NCI-H1417 treated with DMSO at 0.1 percent for 48 hours (cell line): Measurements from ENCODE around the gene FAM168B.
"Not testable (repeated sequence)": the region's sequence is repeated elsewhere in the genome, so short reads cannot be mapped to it uniquely, and the experiment has no call there.

Experiments
- DNase-seq: peaks from one replicate; lab custom pipeline; 2025; lab: John Stamatoyannopoulos, UW

FAM168B gene, protein sequence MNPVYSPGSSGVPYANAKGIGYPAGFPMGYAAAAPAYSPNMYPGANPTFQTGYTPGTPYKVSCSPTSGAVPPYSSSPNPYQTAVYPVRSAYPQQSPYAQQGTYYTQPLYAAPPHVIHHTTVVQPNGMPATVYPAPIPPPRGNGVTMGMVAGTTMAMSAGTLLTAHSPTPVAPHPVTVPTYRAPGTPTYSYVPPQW

DNA sequence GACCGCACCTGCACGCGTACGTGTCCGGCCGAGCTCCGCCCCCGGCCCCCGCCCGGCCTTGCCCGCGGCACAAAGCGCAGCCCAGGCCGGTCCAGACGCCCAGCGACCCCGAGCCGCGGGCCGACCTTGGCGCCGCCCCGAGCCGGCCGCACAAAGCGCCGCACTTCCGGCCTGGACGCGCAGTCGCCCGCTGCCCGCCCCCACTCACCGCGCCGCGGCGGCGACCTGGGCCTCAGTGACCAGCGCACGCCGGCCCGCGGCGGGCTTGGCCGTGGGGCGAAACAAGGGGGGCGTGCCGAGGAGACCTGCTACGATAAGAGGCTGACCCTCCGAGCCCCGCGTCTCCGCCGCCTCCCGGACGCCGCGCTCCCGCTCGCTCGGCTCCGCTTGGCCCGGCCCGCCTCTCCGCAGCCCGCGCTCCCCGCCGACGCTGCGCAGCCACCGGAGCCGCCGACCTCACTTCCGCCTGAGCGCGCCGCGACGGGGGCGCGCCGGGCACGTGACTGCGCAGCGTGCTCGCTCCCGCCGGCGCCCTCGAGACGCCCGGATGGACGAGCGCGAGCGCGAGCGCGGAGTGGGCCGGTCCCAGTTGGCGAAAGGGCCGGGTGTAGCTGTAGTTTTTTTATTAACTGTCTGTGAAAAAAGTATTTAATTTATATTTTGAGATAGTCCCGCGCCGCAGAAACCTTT is at the start of gene FAM168B:
Gene FAM168B (minus strand): TSS at position 455 of the 690 bp plus-strand sequence. CDS start 10,814 bp downstream, outside the sequence.
- peak; percentile 26 for DNase-seq

DNA sequence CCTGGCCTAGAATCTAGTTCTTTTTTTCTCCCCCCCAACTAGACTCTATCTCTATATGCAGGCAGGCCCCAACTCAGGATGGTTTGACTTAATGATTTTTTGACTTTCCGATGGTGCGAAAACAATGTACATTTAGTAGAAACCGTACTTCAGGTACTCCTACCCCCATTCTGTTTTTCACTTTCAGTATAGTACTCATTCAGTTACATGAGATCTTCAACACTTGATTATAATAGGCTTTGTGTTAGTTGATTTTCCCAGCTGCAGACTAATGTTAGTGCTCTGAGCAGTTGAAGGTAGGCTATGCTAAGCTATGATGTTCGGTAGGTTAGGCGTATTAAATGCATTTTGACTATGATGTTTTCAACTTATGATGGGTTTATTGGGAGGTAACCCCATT is 49.6 kb upstream of the FAM168B start:
- DNase-seq: no peak

DNA sequence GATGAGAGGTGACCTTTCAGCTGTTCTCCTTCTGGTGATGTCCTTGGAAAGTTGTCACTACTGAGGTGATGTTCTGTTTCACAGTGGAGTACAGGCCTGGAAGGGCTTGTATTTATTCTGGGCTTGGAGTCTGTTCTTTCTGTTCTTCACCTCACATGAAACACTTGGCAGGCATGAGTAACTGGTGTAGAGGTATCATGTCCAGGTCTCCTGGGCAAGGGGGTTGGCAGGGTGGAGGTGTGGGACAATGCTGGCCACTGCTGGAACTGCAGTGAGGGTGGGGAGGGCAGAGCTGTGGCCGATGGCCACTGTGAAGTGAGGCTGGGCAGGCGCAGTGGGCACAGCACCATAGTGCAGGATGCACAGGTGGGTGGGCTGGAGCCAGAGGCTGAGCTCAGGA is 47.3 kb upstream of the FAM168B start:
- no peak for DNase-seq

DNA sequence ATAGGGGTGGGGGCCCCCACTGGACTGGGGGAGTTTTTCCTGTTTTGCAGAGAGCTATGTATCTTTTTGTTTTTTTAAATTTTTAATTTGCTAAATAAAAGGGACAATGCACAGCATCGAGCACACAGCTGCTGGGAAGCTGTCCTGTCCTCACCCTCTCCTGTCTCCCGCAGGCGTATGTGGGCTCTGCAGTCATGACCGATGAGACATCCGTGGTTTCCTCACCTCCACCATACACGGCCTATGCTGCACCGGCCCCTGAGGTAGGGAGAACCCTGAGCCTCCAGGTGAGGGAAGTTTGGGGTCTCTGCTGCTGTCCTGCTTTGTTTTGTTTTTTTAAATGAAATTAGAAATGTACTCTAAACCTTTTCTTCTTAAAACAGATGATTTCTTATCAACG is 39.5 kb upstream of the FAM168B start:
- no peak for DNase-seq

DNA sequence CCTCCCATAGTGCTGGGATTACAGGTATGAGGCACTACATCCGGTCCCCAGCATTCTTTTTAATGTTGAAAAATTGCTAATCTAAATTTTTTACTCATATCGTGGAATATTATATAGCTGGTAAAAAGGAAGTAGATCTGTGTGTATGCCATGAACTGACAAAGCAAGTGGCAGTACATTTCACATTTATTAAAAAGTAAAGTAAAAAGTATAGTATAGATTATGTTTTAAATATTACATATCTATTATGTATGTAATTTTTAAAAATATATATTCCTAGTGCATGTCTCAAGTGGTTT is 37.0 kb upstream of the FAM168B start:
- DNase-seq: no peak

DNA sequence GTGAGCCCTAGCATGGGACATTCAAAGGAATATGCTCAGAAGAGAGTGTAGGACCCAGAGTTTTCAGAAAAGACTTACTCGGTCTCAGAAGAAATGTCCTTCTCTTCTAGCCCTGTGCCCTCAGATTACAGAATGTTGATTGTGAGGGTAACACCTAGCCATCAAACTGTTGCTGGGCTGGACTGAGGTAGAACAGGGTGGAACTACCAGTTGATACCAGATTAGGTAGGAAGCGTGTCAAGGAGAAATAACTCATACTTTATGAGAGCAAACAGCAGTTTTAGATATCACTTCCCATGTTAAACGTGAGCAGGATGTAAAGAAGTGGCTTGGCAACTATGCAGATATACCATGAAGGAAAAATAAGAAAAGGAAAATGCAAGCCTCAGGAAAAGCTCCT is 34.7 kb upstream of the FAM168B start:
- no peak for DNase-seq

DNA sequence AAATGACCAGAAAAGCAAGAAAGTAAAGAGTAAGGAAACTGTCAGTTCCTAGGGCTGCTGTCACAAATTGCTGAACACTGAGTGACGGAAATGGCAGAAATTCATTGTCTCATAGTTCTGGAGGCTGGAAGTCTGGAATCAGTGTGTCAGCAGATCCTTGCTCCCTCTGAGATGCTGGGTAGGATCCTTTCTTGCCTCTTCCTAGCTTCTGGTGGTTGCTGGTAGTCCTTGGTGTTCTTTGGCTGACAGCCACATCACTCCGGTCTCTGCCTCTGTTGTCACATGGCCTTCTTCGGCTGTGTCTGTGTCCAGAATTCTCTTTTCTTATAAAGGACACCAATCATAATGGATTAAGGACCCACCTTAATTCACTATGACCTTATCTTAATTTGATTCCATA is 33.8 kb upstream of the FAM168B start:
- DNase-seq: no peak

DNA sequence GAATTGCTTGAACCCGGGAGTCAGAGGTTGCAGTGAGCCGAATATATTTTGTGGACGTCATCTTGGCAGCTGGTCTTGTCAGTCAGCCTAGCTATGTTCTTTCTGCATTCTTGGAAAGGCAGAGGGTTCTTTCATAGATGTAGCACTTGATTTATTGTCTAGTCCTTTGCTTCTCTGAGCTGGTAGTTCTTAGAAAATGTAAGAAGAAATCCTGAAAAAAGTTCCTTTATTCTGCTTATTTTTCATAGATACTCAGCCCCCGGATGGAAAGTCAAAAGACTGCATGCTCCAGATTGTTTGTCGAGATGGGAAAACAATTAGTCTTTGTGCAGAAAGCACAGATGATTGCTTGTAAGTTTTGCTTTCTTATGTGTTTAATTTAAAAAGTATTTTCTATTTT is 33.2 kb upstream of the FAM168B start:
- DNase-seq: no peak

DNA sequence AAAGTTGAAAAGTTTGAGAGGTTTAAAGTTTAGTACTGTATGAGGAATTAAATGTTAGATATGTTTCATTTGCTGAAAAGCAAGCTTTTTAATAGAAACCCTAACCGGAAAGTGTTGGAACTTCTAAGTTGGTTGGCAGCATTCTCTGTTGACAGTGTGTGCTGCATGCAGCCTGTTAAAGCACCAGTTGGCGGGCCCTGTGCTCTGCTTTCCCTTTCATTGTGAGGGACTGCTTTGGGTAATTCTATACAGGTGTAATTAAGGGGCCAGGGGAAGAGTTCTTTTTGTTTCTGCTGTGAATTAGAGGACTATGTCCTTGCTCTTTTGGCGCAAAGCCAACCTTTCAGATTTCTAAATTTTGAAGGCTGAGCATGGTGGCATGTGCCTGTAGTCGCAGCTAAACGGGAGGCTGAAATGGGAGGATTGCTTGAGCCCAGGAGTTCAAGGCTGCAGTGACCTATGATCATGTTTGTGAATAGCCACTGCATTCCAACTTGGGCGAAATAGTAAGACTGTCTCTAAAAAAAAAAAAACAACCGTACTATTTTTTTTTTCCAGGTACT is 32.0 kb upstream of the FAM168B start:
- DNase-seq: peak; percentile 46

DNA sequence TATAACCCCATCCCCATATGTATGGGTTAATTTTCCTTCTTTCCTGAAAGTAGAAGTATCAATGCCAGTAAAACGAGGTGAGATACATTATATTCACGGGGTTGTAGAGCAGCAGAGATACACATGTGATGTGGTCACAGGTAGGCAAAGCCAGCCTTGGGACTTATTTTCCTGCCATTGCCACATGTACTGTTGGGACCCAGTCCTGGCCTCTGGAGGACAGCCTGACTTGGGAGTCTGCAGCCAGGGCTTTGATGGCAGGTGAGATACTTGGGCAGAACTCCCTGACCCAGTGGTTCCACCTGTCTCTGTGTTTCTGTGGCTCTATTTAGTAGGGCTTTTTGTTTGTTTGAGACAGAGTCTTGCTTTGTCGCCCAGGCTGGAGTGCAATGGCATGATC is 29.9 kb upstream of the FAM168B start:
- no peak for DNase-seq

DNA sequence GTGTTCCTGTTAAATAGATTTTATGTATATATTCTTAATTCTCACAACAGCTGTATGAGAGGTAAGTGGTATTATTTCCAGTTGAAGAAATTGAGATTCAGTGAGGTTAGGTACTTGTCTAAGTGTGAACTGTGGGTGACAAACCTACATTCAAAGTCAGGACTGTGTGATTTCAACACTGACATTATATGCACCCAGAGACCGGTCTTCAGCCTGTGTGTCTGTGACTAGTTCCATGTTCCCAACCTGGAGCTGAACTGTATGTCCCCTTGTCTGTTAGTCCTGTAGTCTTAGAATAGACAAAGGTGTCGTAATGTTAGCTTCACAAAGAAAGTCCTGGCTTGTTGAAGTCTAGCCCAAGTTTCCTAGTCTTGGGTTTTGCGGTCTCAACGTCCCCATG is 29.2 kb upstream of the FAM168B start:
- no peak for DNase-seq

DNA sequence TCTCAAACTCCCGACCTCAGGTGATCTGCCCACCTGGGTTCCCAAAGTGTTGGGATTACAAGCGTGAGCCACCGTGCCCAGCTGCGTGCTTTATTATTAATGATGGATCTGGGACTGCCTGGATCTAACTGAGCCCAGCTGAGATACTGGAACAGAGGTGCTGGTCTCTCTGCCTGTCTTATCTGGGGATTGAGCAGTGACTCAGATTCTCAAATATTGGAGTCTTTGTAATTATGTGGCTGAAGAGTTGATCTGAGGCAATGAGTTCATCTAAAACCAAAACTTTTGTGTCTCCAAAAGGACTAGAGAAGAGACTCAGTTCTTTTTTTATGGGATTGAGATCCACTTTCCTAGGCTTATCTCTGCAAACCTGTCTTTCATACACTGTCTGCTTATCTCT is 28.2 kb upstream of the FAM168B start:
- DNase-seq: no peak

DNA sequence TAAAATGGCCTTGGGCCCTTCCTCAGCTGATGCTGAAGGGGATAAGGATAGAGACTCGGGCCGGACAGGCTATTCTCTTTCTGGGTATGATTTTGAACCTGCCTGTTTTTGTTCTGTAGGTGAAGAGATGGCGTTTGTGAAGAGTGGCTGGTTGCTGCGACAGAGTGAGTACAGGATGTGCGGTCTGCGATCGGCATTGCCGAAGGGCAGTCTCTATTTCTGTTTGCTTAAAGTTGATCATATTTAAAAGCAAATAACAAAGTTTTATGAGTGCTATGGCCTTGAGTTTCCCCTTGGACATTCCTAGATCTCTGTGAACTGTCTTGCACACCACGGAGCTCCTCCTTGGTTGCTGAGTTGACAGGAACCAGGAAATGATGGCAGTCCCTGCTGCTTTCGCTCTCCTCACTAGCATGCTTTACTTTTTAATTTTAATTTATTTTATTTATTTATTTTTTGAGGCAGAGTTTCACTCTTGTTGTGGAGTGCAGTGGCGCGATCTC is 27.6 kb upstream of the FAM168B start:
- DNase-seq: no peak

DNA sequence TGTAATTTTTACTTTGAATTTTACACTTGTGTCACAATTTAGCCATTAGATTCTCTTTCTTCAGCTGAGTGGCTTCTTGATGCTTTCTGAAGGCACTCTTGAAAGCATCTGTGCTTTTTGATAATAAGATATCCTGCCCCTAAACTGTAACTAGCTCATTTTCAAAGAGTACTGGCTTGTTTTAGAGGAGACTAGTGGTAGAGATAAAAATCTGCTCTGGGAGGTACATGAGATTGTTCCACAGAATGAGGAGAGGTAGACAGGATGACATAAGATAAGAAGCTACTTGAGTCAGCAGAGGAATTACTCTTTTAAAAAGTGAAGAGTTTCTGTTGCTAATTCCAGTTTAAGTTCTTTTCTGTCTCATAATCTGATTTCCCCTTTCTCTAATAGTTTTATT is 22.5 kb upstream of the FAM168B start:
- DNase-seq: no peak

DNA sequence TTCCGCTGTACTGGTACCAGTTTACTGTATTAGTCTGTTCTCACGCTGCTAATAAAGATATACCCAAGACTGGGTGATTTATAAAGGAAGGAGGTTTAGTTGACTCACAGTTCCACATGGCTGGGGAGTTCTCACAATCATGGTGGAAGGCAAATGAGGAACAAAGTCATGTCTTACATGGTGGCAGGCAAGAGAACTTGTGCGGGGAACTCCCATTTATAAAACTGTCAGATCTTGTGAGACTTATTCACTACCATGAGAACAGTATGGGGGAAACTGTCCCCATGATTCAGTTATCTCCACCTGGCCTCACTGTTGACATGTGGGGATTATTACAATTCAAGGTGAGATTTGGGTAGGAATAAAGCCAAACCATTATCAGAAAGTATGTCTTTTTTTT is 21.7 kb upstream of the FAM168B start:
- not testable (repeated sequence) for DNase-seq

DNA sequence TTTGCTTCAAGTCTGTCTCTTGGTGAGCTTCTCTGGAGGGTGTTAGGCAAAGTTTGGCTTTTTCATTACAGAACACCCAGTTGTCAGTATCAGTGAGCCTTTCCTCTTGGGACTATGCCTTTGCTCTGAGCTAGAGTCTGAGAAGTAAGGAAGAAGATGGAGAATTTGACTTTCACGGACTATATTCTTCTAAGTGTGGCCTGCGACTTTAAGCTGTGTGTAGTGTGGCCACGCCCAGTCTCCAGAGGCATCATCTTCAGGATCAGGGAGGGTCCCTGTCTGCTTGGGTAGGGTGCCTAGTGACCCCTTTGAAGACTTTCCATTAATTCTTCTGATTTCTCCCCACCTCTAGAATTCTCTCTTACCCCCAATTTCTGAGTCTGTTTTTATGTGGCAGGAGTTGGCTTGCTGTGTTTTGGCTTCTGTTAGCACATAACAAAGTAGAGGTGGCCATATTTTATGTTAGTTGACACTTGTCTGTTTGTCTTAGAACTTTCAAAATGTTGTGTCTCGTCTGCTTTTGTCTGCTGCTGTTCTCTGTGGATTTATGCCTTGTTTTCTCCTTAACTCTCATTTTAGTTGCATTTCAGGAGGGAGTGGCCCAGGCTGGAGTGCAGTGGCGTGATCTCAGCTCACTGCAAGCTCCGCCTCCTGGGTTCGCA is 20.4 kb upstream of the FAM168B start:
- no peak for DNase-seq

DNA sequence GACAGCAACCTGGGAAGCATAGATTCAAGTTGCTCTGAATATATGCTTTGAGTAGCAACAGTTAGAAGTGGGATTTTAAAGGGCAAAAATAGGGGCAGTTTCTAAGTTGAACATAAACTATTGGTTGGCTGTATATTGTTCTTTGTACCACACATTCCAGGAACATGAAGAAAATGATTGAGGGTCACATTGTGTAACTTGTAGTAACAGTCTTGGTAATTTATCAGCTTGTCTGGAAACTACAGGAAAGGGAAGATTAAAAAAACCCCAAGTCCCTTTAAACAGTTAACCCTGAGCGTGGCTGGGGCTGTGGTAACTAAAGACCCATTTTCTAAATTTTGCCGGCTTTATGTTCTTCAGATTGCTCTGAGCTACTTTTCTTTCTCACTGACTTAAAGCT is 19.3 kb upstream of the FAM168B start:
- no peak for DNase-seq

DNA sequence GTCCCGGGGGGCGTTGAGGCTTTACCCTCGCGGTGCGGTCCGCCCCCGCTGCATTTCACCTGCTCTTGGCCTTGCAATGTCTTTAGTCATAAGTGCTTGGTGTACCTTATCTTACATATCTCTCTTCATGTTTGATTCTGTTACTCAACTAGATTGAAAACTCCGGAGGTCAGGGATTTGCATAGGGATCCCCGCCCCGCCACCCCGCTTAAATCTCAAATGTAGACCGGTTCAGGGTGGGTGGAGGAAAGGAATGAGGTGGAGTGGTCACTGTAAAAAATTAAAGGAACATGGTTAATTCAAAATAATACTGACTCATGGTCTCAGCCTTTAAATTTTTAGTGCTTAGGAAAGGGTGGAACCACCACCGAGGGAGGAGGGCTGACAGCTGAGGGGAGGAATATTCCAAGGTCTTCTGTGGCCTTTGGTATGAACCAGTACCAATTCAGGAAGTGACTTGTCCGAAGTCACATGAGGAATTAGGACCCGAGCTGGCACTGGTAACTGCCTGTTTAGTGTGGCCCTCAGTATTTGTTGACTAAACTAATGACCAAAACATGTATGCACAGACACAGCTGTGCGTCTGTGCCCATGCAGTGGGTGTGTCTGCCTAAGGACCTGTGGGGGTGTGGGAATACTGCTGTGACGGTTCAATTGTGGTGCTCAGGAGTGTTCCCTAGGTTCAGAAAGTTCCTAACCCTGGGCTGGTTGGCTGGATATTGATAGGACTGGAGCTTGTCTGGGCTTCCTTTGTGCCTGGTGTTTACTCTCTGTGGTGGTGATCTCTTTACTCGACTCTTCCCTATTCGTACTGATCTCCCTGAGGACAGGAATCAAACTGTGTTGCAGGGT is 12.9 kb upstream of the FAM168B start:
- DNase-seq: no peak

DNA sequence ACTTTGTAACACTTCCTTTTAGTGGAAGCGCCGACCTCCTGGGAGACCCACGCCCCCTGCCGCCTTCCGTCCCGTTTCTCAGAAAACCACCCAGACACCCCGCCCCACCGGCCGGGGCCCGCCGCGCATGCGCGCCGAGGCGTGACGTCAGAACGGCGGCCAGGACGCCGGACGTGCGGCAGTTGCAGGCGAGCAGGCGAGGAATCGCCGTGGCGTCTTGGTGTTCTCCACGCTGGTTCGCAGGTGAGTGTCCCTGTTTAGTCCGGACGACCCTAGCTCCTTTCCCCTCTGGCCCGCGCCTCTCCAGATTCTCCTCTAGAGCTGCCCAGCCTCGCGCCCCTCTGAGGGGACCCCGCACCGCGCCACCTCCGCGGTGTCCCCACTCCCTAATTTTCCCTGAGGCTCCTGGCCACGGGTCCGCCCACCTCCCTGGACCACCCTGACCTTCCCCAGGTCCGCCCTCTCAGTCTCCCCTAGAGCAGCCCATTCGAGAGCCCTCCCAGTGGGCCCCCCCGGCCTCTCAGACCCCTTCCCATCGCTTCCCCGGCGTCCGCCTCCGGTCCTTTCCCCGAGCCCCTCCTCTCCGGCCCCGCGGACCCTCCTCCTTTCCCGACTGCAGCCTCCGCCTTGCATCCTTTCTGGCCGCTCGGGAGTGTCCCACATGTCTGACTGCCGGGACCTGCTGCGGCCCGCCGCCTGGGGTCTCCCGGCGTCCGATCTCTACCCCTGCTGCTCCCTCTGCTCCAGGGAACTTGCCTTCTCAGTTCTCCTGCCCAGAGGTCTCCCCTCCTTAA is 12.1 kb upstream of the FAM168B start, which contains the start of gene PLEKHB2:
Gene PLEKHB2 (plus strand): TSS at position 181 of the 794 bp plus-strand sequence. CDS start 15,606 bp downstream, outside the sequence.
- peak; percentile 58 for DNase-seq

DNA sequence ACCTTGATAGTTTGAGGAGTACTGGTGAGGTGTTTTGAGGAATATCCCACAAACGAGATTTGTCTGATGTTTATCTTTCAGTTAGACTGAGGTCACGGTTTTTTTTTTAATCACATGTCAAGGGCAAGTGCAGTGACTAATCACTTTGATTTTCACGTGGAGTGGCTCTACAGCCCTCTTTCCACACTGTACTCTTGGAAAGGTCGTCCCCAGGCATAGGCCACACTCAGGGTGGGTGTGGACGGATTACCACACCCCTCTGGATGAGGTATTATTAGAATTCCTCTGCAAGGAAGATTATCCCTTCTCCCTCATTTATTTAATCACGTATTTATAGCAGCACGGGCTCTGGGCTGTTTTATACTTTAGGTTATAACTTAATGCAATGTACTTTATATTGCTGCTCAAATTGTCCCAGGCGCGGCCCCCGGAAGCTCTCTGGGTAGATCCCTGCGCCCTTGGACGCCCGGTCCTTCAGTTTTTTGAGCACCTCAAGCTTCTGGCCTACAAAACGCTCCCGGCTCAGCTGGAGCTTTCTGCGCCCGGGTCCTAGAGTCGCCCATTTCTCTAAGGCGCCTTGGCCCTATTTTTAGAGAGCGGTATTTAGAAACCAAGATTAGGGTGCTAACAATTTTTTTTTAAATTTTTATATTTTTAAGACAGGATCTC is 11.4 kb upstream of the FAM168B start:
- no peak for DNase-seq

DNA sequence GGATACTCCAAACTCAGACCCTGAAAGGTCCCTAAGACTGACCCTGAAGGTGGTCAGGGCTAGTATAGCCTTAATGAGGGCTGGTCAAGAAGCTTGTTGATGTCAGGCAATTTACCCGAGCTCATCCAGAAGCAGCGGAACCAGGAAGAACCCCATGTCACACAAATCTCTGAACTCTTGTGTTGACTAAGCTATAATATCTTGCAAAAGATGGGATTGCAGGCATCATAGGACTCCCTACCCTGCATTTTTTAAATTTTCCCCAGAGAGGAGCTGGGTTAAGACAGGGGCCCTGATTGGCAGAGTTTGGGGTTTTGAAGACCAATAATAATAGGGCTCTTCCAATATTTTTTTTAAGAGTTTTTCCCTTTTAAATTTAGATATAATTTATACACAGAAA is 9.9 kb upstream of the FAM168B start:
- DNase-seq: no peak
